NCI-H128 (cell line): ENCODE data around the gene DAPK1.

ENCODE experiments used
- DNase-seq: peaks from one replicate; lab custom pipeline; 2025; ENCODE audit not compliant: unreplicated experiment; lab: John Stamatoyannopoulos, UW

DAPK1 gene

DNA sequence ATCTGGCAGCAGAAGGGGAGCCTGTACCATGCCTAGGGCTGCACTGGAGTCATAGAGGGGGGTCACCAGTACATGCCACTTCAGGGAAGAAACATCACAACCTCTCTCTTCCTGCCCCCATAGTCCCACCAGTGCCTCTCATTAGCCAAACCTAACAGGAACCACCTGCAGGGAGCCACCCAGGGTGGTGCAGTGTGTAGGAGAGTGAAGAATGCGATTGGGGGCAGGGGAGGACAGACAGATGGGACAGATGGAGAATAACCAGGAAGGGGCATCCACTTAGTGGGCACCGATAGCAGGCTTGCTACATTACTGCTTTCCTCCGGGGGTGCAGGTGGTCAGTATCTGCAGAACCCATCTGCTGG, 19.2 kb downstream of the DAPK1 start:
- DNase-seq: no peak

- DNase-seq: no peak
These were observed 20.1 kb downstream of the DAPK1 start for GRCh38 chr9:87517732-87518131.

- no peak for DNase-seq
These were observed 21.2 kb downstream of the DAPK1 start for GRCh38 chr9:87518702-87519335.

- DNase-seq: no peak
These were observed 21.8 kb downstream of the DAPK1 start for GRCh38 chr9:87519461-87519860.

GRCh38 chr9:87520172-87520683, 22.6 kb downstream of the DAPK1 start:
- no peak for DNase-seq

DNA sequence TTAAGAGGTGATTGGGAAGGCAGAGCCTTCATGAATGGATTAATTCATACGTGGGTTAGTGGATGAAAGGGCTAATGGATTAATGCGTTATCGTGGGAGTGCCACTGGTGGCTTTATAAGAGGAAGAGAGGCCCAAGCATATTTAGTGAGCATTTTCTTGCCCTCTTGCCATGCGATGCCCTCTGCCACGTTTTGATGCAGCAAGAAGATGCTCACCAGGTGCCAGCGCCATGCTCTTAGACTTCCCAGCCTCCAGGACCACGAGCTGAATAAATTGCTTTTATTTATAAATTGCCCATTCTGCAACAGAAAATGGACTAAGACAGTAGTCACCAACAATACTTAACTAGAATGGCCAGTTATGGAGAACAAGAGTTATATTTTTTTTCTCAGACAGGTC, 24.2 kb downstream of the DAPK1 start:
- no peak for DNase-seq

GRCh38 chr9:87524061-87524460, 26.4 kb downstream of the DAPK1 start:
- no peak for DNase-seq

DNA sequence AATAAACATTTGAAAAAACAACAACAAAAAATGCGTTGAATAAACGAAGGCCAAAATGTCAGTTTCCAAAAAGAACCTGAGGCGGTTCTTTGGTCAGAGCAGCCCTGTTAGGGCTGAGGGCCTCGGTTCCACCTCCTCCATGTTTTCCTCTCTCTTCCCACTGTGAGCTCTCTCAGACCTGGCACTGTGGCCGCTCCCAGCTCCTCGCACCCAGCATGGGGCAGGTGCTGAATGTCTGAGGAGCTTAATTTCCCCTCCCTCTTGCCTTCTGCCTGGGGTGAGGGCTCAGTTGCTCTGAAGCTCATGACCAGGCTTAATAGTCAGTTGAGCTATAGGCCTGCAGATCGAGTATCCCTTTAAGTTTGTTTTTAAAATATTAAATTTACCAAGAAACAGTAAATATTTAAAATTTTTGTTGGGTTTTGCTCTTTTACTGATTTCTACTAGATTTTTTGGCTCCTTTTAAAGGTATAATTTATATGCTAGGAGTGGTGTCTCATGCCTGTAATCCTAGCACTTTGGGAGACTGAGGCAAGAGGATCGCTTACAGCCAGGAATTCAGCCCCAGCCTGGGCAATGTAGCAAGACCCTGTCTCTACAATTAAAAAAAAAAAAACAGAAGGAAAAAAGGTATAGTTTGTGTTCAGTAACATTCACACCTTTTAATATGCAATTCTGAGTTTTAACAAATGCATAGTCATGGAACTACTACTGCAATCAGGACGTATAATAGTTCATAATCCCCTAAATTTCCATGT, 28.1 kb downstream of the DAPK1 start:
- no peak for DNase-seq

DNA sequence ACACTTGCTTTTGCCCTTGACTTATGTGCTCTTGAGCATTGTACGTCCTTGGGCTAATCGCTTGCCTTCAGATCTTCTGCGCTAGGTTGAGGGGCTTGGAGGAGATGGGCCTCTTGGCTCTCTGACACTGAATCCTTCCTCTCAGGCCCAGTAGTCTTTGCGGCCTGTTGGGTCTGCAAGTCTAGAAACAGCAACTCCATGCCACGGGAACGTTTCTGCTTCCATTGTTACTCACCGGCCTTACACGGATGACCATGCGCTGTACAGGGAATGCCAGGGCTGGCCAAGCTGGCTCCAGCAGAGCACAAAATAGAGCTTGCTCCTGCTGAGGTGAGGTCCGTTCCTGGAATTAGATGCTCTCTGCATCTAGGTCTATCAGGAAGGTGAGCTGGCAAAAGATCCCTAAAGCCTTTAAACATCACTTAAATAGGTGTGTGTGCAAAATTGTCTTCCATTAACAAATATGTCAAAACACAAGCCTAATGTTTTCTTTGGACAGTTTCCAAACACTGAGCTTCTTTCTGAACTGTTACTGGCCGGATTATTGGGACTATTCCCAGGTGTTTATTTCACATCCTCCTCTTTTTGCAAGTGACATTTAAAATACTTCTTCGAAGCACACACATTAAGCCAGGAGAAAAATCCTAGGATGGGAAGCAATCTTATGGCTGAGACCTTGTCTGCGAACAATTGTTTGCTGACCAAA, 29.7 kb downstream of the DAPK1 start:
- no peak for DNase-seq

DNA sequence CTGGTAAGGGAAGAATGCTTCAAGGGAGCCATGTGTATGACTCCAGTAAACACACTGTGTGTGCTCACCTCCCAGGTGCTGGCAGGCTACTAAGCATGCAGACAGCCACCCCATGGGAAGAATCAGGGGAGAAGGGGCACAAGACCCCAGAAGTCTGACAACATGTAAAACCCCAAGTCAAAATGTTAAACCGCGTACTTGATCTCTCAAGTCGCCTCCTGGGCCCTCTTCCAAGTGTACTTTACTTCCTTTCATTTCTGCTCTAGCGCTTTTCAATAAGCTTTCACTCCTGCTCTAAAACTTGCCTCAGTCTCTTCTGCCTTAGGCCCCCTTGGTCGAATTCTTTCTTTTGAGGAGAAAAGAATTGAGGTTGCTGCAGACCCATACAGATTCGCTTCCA, 31.3 kb downstream of the DAPK1 start:
- DNase-seq: no peak

DNA sequence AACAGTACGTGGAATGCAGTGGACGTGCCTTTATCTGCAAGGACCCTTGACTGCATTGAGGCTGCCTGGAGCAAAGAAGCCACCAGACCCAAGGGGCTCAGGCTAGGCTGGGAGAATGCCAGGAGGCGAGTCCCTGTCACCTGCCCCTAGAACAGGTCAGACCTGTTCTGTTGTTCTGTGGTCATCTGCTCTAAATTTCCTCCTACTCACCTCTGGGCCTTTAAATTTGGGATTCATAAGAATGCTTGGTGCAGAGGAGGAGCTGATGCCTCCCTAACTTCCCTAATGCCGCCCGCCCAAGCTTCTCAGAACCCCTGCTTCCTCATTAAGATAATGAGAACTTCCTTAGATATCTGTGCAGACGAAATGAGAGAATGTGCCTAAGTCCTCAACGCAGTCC, 32.0 kb downstream of the DAPK1 start:
- no peak for DNase-seq

DNA sequence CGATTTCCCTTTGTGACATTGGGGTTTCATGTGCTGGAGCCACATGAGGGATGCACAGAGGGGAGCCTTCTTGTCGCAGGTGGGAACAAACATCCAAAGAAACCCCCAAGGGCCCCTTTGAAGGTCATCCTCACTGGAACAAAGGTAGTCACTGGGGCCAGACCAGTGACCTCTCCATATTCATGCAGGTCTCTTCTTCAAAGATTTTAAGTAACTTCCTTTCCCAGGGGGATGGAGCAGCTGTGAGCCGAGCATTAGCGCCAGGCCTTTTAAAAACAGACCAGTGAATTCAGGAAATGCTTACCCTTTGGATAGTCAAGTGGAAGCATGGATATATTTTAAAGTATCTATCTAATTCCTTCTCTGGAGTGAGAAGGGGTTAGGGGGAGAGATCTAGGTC, 33.0 kb downstream of the DAPK1 start:
- DNase-seq: no peak

GRCh38 chr9:87531370-87532295, 34.0 kb downstream of the DAPK1 start:
- no peak for DNase-seq

GRCh38 chr9:87533271-87533670, 35.6 kb downstream of the DAPK1 start:
- no peak for DNase-seq

DNA sequence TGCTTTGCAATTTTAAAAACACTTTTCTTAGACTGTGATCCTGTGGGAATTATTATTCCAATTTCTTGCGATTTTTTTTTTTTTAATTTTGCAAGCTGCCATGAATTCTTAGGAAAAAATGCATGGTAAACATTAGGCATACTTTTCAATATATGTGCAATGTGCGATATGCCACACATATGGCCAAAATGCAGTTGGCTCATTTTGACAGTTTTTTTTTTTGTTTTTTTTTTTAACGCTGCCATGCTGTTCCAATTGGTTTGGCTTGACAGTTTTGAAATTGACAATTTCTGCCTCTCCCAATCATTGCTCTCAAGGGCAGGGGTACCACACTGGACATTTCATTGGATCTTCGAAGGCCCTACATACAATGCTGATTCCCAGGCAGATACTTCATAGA, 36.4 kb downstream of the DAPK1 start:
- no peak for DNase-seq

- DNase-seq: no peak
These were observed 37.3 kb downstream of the DAPK1 start for GRCh38 chr9:87534957-87535356.

- DNase-seq: no peak
These were observed 38.3 kb downstream of the DAPK1 start for GRCh38 chr9:87535817-87536539.

GRCh38 chr9:87537625-87538024, 40.0 kb downstream of the DAPK1 start:
- no peak for DNase-seq

GRCh38 chr9:87540444-87541105, 42.9 kb downstream of the DAPK1 start:
- no peak for DNase-seq

GRCh38 chr9:87541663-87542062, 44.0 kb downstream of the DAPK1 start:
- DNase-seq: no peak
